WTC11 (cell line): ENCODE measurements around the gene FBH1. TPM values are rescaled to one million over a fixed set of nuclear protein-coding genes. Genes with fewer than 3 reads are reported as not detected.

ENCODE experiments used
- ATAC-seq: fragments of 200-7000 bp; cut with Tn5 transposase; 2 replicates; pipeline ENCODE4 v1.10.0; 2021; ENCODE audit warnings: mild to moderate bottlenecking, moderate library complexity
- CTCF ChIA-PET: fragments of 300-600 bp; sonication (Branson Sonifier 250); formaldehyde crosslinking; loops from one replicate; lab custom pipeline; 2021; ENCODE audit warnings: antibody characterized with exemption; lab: Charles Lee
- POLR2A ChIA-PET: fragments of 350-600 bp; sonication (Branson Sonifier 250); formaldehyde crosslinking; loops from one replicate; lab custom pipeline; 2021; ENCODE audit warnings: antibody characterized with exemption; lab: Charles Lee
- DNase-seq: peaks from one replicate; pipeline ENCODE4 v3.0.0; 2021; ENCODE audit warnings: low spot score
- H3K27ac Mint-ChIP-seq: 2 replicates; pipeline ENCODE4 v1.8.0; 2021; ENCODE audit warnings: mixed read lengths
- H3K27me3 Mint-ChIP-seq: 2 replicates; pipeline ENCODE4 v1.8.0; 2021; ENCODE audit warnings: low read depth, mild to moderate bottlenecking, moderate library complexity, mixed read lengths
- H3K36me3 Mint-ChIP-seq: 2 replicates; pipeline ENCODE4 v1.8.0; 2021; ENCODE audit warnings: mixed read lengths
- H3K4me1 Mint-ChIP-seq: 2 replicates; pipeline ENCODE4 v1.8.0; 2022; ENCODE audit warnings: mixed read lengths
- H3K4me3 Mint-ChIP-seq: 2 replicates; pipeline ENCODE4 v1.8.0; 2021; ENCODE audit warnings: mild to moderate bottlenecking, moderate library complexity, mixed read lengths
- H3K9me3 Mint-ChIP-seq: 2 replicates; pipeline ENCODE4 v1.8.0; 2021; ENCODE audit warnings: mixed read lengths
- ARID4B ChIP-seq: sonication (generic); formaldehyde crosslinking; IDR thresholded peaks from 2 replicates; pipeline ENCODE4 v1.8.0; 2023; ENCODE audit warnings: missing genetic modification reagents, mild to moderate bottlenecking, borderline replicate concordance
- ATF1 ChIP-seq: sonication (generic); formaldehyde crosslinking; IDR thresholded peaks from 2 replicates; pipeline ENCODE4 v1.8.1; 2023; ENCODE audit warnings: mild to moderate bottlenecking, moderate library complexity, missing genetic modification reagents
- CBFB ChIP-seq: sonication (generic); formaldehyde crosslinking; IDR thresholded peaks from 2 replicates; pipeline ENCODE4 v1.8.1; 2022; ENCODE audit warnings: mild to moderate bottlenecking, low read depth, missing genetic modification reagents
- ELF4 ChIP-seq: sonication (generic); formaldehyde crosslinking; IDR thresholded peaks from 2 replicates; pipeline ENCODE4 v1.8.1; 2022; ENCODE audit warnings: low read depth, mild to moderate bottlenecking, moderate library complexity, missing genetic modification reagents
- ERG ChIP-seq: fragments of 250-450 bp; sonication (Bioruptor Pico); IDR thresholded peaks from 2 replicates; pipeline ENCODE4 v1.8.0; 2021; ENCODE audit warnings: mild to moderate bottlenecking
- ESRRA ChIP-seq: sonication (generic); formaldehyde crosslinking; IDR thresholded peaks from 2 replicates; pipeline ENCODE4 v1.8.1; 2022; ENCODE audit warnings: mild to moderate bottlenecking, missing genetic modification reagents, borderline replicate concordance
- FOXP1 ChIP-seq: sonication (generic); formaldehyde crosslinking; IDR thresholded peaks from 2 replicates; pipeline ENCODE4 v1.8.0; 2022; ENCODE audit warnings: missing genetic modification reagents, mild to moderate bottlenecking, moderate library complexity, borderline replicate concordance
- FOXP4 ChIP-seq: sonication (generic); formaldehyde crosslinking; IDR thresholded peaks from 2 replicates; pipeline ENCODE4 v1.8.0; 2022; ENCODE audit warnings: mild to moderate bottlenecking, missing genetic modification reagents
- GRHL2 ChIP-seq: fragments of 250-450 bp; sonication (Bioruptor Pico); IDR thresholded peaks from 2 replicates; pipeline ENCODE4 v1.8.0; 2022; ENCODE audit warnings: mild to moderate bottlenecking, moderate library complexity; ENCODE audit not compliant: insufficient replicate concordance, severe bottlenecking
- IRF2 ChIP-seq: sonication (generic); formaldehyde crosslinking; IDR thresholded peaks from 2 replicates; pipeline ENCODE4 v1.8.0; 2022; ENCODE audit warnings: low read depth, missing genetic modification reagents, borderline replicate concordance
- JUN ChIP-seq: sonication (generic); formaldehyde crosslinking; IDR thresholded peaks from 2 replicates; pipeline ENCODE4 v1.8.0; 2023; ENCODE audit warnings: mild to moderate bottlenecking, missing genetic modification reagents
- NR2C2 ChIP-seq: sonication (generic); formaldehyde crosslinking; IDR thresholded peaks from 2 replicates; pipeline ENCODE4 v1.8.0; 2022; ENCODE audit warnings: mild to moderate bottlenecking, missing genetic modification reagents
- OVOL2 ChIP-seq: fragments of 250-450 bp; sonication (Bioruptor Pico); IDR thresholded peaks from 2 replicates; pipeline ENCODE4 v1.9.0; 2021; ENCODE audit warnings: mild to moderate bottlenecking, borderline replicate concordance
- SOX15 ChIP-seq: fragments of 250-450 bp; sonication (Bioruptor Pico); IDR thresholded peaks from 2 replicates; pipeline ENCODE4 v1.9.0; 2021; ENCODE audit warnings: mild to moderate bottlenecking
- STAT6 ChIP-seq: sonication (generic); formaldehyde crosslinking; conservative IDR thresholded peaks from 2 replicates; pipeline ENCODE4 v1.8.1; 2023; ENCODE audit warnings: mild to moderate bottlenecking, low read depth, missing genetic modification reagents, moderate library complexity
- TP53 ChIP-seq: sonication (generic); formaldehyde crosslinking; IDR thresholded peaks from 2 replicates; pipeline ENCODE4 v1.8.1; 2023; ENCODE audit warnings: mild to moderate bottlenecking, missing genetic modification reagents
- ZBTB43 ChIP-seq: sonication (generic); formaldehyde crosslinking; IDR thresholded peaks from 2 replicates; pipeline ENCODE4 v1.8.1; 2023; ENCODE audit warnings: mild to moderate bottlenecking, missing genetic modification reagents
- ZNF219 ChIP-seq: sonication (generic); formaldehyde crosslinking; IDR thresholded peaks from 2 replicates; pipeline ENCODE4 v1.8.0; 2023; ENCODE audit warnings: missing genetic modification reagents, mild to moderate bottlenecking, borderline replicate concordance
- ZNF396 ChIP-seq: fragments of 250-450 bp; sonication (Bioruptor Pico); IDR thresholded peaks from 2 replicates; pipeline ENCODE4 v1.8.0; 2021; ENCODE audit warnings: mild to moderate bottlenecking, moderate library complexity, borderline replicate concordance
- ZNF512 ChIP-seq: sonication (generic); formaldehyde crosslinking; IDR thresholded peaks from 2 replicates; pipeline ENCODE4 v1.8.1; 2022; ENCODE audit warnings: missing genetic modification reagents, borderline replicate concordance
- ZSCAN18 ChIP-seq: fragments of 250-450 bp; sonication (Bioruptor Pico); IDR thresholded peaks from 2 replicates; pipeline ENCODE4 v2.1.2; 2022; ENCODE audit warnings: mild to moderate bottlenecking, moderate library complexity
- total RNA-seq: library from RNA; stranded (reverse); gene quantifications from 3 replicates; pipeline ENCODE4 v1.2.3, GENCODE V29; 2021

FBH1 gene
- total RNA-seq, 1 experiment from 2014 or later = 66.8 TPM

- Mint-ChIP-seq H3K9me3 (no peaks in the 10 kb centered on the region), H3K4me1 (no peaks in the 10 kb centered on the region), H3K27ac (no peak overlapping the region), H3K27me3 (no peaks in the 10 kb centered on the region), H3K36me3 (peaks cover 61% of the 10 kb centered on the region), H3K4me3 (no peak overlapping the region)
- ChIA-PET CTCF (no interaction called here), POLR2A (no interaction called here)
- TF ChIP-seq ZNF512 (CRISPR knock-in tag) = no peak
- no peak for TF ChIP-seq ZNF396
- TF ChIP-seq ATF1 (CRISPR knock-in tag) = no peak
- no peak for TF ChIP-seq ZSCAN18 (CRISPR knock-in tag)
- no peak for TF ChIP-seq STAT6
- no peak for TF ChIP-seq ESRRA
- TF ChIP-seq ARID4B = no peak
- TF ChIP-seq JUN (CRISPR knock-in tag) = no peak
- no peak for TF ChIP-seq ZNF219 (CRISPR knock-in tag)
- no peak for TF ChIP-seq ZBTB43
- TF ChIP-seq SOX15 = no peak
- no peak for TF ChIP-seq ELF4 (CRISPR knock-in tag)
- TF ChIP-seq GRHL2 (CRISPR knock-in tag) = no peak
- DNase-seq (no peak), ATAC-seq (no peak)
These were observed 40.2 kb downstream of the FBH1 start for GRCh38 chr10:5930272-5930671.

- DNase-seq = no peak
- no peaks in the 10 kb centered on the region for H3K4me1 Mint-ChIP-seq
- ChIA-PET CTCF (no interaction called here), POLR2A (no interaction called here)
- no peak for ATAC-seq
- peaks cover 63% of the 10 kb centered on the region for H3K36me3 Mint-ChIP-seq
- H3K27ac Mint-ChIP-seq = no peak overlapping the region
- no peak overlapping the region for H3K4me3 Mint-ChIP-seq
- no peaks in the 10 kb centered on the region for H3K27me3 Mint-ChIP-seq
- H3K9me3 Mint-ChIP-seq = no peaks in the 10 kb centered on the region
- TF ChIP-seq ESRRA (no peak), TP53 (no peak), IRF2 (CRISPR knock-in tag) (no peak), CBFB (no peak), NR2C2 (no peak), FOXP4 (CRISPR knock-in tag) (no peak), ERG (CRISPR knock-in tag) (no peak), ZNF396 (no peak), FOXP1 (no peak), OVOL2 (no peak)
These were observed 42.3 kb downstream of the FBH1 start for GRCh38 chr10:5932345-5932744.
